ENCODE results near the gene PODXL. TPM values are rescaled to one million over a fixed set of nuclear protein-coding genes. Genes with fewer than 3 reads are reported as not detected.

Gene PODXL
- total and polyA plus RNA-seq, 2 of the 8 experiments (the other 6 are each of a cell fraction or from before 2014, with no cell fraction given) = 638 to 925 TPM

DNA sequence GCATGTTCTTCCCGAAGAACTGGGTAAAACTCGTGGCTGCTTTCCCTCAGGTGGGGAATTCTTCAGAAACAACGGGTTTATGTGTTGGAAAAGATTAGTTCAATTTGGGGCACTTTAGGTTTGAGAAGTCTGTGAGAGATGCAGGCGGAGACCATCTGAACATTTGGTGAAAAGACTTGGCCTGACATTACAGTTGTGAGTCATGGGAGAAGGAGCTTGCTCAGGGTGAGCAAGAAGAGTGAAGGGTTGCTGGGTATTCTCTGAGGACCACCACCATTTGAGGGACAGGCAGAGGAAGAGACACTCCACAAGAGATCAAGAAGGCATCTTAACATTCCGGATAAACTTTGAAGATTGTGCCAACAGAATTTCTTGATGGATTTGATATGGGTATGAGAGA is 88.6 kb downstream of the PODXL start:
- POLR2A ChIA-PET (ENCODE audit: partially characterized antibody) = no interaction called here
- TF ChIP-seq SAP30 (IDR thresholded peaks at IDR 0.05; ENCODE audit: insufficient read depth, insufficient replicate concordance, low read length) (no peak), PHF8 (conservative IDR thresholded peaks at IDR 0.05; ENCODE audit: low read depth, low read length) (no peak), HDAC6 (IDR thresholded peaks at IDR 0.05; ENCODE audit: low read depth, low read length) (no peak), RAD21 (IDR thresholded peaks at IDR 0.05 in 1 of 2, conservative IDR thresholded peaks at IDR 0.05 in 1 of 2; ENCODE audit: low read depth in 2 of 2, low read length in 2 of 2) (no peak), TCF12 (IDR thresholded peaks at IDR 0.05; ENCODE audit: low read depth, low read length) (no peak), GTF2F1 (IDR thresholded peaks at IDR 0.05; ENCODE audit: borderline replicate concordance, low read depth, low read length) (no peak), EGR1 (IDR thresholded peaks at IDR 0.05; ENCODE audit: borderline replicate concordance, low read depth, low read length) (no peak), SIX5 (IDR thresholded peaks at IDR 0.05; ENCODE audit: low read depth, low read length) (no peak), POLR2AphosphoS5 (IDR thresholded peaks at IDR 0.05; ENCODE audit: low read depth, low read length) (no peak), RXRA (IDR thresholded peaks at IDR 0.05; ENCODE audit: insufficient read depth, low read depth, low read length) (no peak), CEBPB (IDR thresholded peaks at IDR 0.05; ENCODE audit: low read depth, low read length) (no peak), TEAD4 (IDR thresholded peaks at IDR 0.05; ENCODE audit: low read depth, low read length) (no peak), FOSL1 (IDR thresholded peaks at IDR 0.05; ENCODE audit: insufficient read depth, low read depth, low read length) (no peak), BACH1 (IDR thresholded peaks at IDR 0.05; ENCODE audit: low read length) (no peak)

More for the DNA sequence above, 88.6 kb downstream of the PODXL start:
- Histone ChIP-seq H3K4ac (replicated peaks; ENCODE audit: insufficient read length, low read depth, low read length) (no peak overlapping the region), H2BK20ac (ENCODE audit: low read length) (no peak overlapping the region), H3K9me3 (ENCODE audit: insufficient read depth in 2 of 2, low read depth in 1 of 2, low read length in 1 of 2) (no peaks in the 10 kb centered on the region), H4K20me1 (replicated peaks in 1 of 2; ENCODE audit: control insufficient read depth in 1 of 2, insufficient read depth in 2 of 2, low read length in 2 of 2) (no peaks in the 10 kb centered on the region), H2AFZ (ENCODE audit: low read length) (no peak overlapping the region), H3K4me2 (ENCODE audit: insufficient read depth in 1 of 2, low read depth in 2 of 2, low read length in 2 of 2) (no peak overlapping the region), H4K8ac (ENCODE audit: extremely low read depth, insufficient read depth, low read length) (no peak overlapping the region), H3K36me3 (ENCODE audit: control insufficient read depth in 2 of 4, insufficient read depth in 4 of 4, low read length in 3 of 4) (peaks cover 0 to 41% (median 23%) of the 10 kb centered on the region in 4 experiments; a peak in 5 of 8 replicates), H3K23me2 (ENCODE audit: low read depth, low read length) (no peaks in the 10 kb centered on the region), H3K79me1 (ENCODE audit: low read depth, low read length) (no peaks in the 10 kb centered on the region), H3K56ac (replicated peaks; ENCODE audit: insufficient read length, low read depth, low read length) (no peak overlapping the region), H4K91ac (replicated peaks; ENCODE audit: insufficient read length, low read length) (no peak overlapping the region), H3K18ac (ENCODE audit: extremely low read depth, low read length) (no peak overlapping the region), H3K14ac (ENCODE audit: insufficient read length) (no peak overlapping the region), H2BK120ac (replicated peaks; ENCODE audit: low read depth, low read length) (no peak overlapping the region), H3K4me1 (replicated peaks in 1 of 4; ENCODE audit: control insufficient read depth in 3 of 4, insufficient read depth in 4 of 4, low read length in 3 of 4) (peaks cover 0 to 4% (median 0%) of the 10 kb centered on the region in 4 experiments; a peak in 2 of 7 replicates), H2BK5ac (ENCODE audit: low read depth, low read length) (no peak overlapping the region), H3K4me3 (ENCODE audit: extremely low read depth in 1 of 4, insufficient read depth in 2 of 4, low read depth in 3 of 4, low read length in 4 of 4) (no peak overlapping the region), H2BK15ac (ENCODE audit: low read length) (no peak overlapping the region), H3K27ac (ENCODE audit: low read depth, low read length) (no peak overlapping the region), H4K5ac (ENCODE audit: insufficient read length, low read depth, low read length) (no peak overlapping the region), H2AK5ac (ENCODE audit: low read depth, low read length) (no peak overlapping the region), H3K23ac (ENCODE audit: insufficient read length) (no peak overlapping the region), H3K27me3 (replicated peaks in 1 of 4; ENCODE audit: control insufficient read depth in 3 of 4, extremely low read depth in 1 of 4, insufficient read depth in 3 of 4, low read length in 3 of 4) (no peaks in the 10 kb centered on the region), H2BK12ac (ENCODE audit: low read depth, low read length) (no peak overlapping the region), H3K9ac (replicated peaks in 1 of 4; ENCODE audit: extremely low read depth in 1 of 4, low read depth in 3 of 4, low read length in 3 of 4) (no peak overlapping the region), H3K79me2 (ENCODE audit: control insufficient read depth in 1 of 2, insufficient read depth in 2 of 2, low read length in 2 of 2) (no peaks in the 10 kb centered on the region)
- DNase-seq (ENCODE audit: low read depth in 1 of 2, low spot score in 2 of 2) (no peak), FAIRE-seq (no peak)
- CTCF ChIA-PET (ENCODE audit: partially characterized antibody) = interaction anchor here (0.9 kb wide), 1 partner anchor 211 kb away, joined by 3 read pairs; no protein-coding TSS in a partner anchor
- 95% methylated on average over 5 of the region's 5 CpGs; no CpG with 5 or more reads in 1 of the 2 experiments for WGBS, 2 experiments (ENCODE audit: extremely low coverage in 1 of 2, insufficient coverage in 1 of 2, insufficient read length in 1 of 2, insufficient replicate concordance in 2 of 2, low coverage in 1 of 2, low lambda C conversion rate in 2 of 2, missing lambda C conversion rate in 1 of 2)

Data from H1 (cell line).